H1 (cell line): ENCODE measurements around the gene RMND5A. TPM values are rescaled to one million over a fixed set of nuclear protein-coding genes. Genes with fewer than 3 reads are reported as not detected.

ENCODE experiments used
- CTCF ChIA-PET: fragments of 300-600 bp; sonication (Branson Sonifier 250); formaldehyde crosslinking; loops from one replicate; lab custom pipeline; 2021; ENCODE audit not compliant: partially characterized antibody; lab: Charles Lee
- POLR2A ChIA-PET: fragments of 300-600 bp; sonication (Branson Sonifier 250); formaldehyde crosslinking; loops from one replicate; lab custom pipeline; 2021; ENCODE audit warnings: inconsistent platforms; ENCODE audit not compliant: partially characterized antibody; lab: Charles Lee
- DNase-seq, 2 experiments: peaks; one replicate each; pipeline versions ENCODE4 v3.0.0 to v3.0.0-alpha.2; 2010 to 2022; ENCODE audit warnings: low spot score in 2 of 2, low read depth in 1 of 2, mixed read lengths in 1 of 2
- FAIRE-seq: peaks from 2 replicates; lab custom pipeline; 2011; peaks lifted over from hg19 to GRCh38; lab: Jason Lieb, UNC
- H2AFZ ChIP-seq: 2 replicates; pipeline ENCODE4 v1.8.1; 2012; ENCODE audit warnings: low read length, inconsistent platforms
- H2AK5ac ChIP-seq: 2 replicates; pipeline ENCODE4 v1.6.1; 2013; ENCODE audit warnings: low read depth, low read length
- H2BK120ac ChIP-seq: replicated peaks from 2 replicates; pipeline ENCODE3; 2013; ENCODE audit warnings: low read depth, low read length, inconsistent platforms
- H2BK12ac ChIP-seq: 2 replicates; pipeline ENCODE4 v1.6.1; 2013; ENCODE audit warnings: low read depth, low read length
- H2BK15ac ChIP-seq: 2 replicates; pipeline ENCODE4 v1.6.1; 2013; ENCODE audit warnings: low read length
- H2BK20ac ChIP-seq: 2 replicates; pipeline ENCODE4 v1.6.1; 2013; ENCODE audit warnings: low read length
- H2BK5ac ChIP-seq: 2 replicates; pipeline ENCODE4 v1.6.1; 2013; ENCODE audit warnings: low read depth, low read length
- H3K14ac ChIP-seq: 2 replicates; pipeline ENCODE4 v1.6.1; 2013; ENCODE audit warnings: inconsistent platforms; ENCODE audit not compliant: insufficient read length
- H3K18ac ChIP-seq: 2 replicates; pipeline ENCODE4 v1.6.1; 2013; ENCODE audit warnings: low read length; ENCODE audit errors: extremely low read depth
- H3K23ac ChIP-seq: 2 replicates; pipeline ENCODE4 v1.6.1; 2013; ENCODE audit warnings: inconsistent platforms; ENCODE audit not compliant: insufficient read length
- H3K23me2 ChIP-seq: 2 replicates; pipeline ENCODE4 v1.6.1; 2013; ENCODE audit warnings: low read depth, low read length
- H3K27ac ChIP-seq: 2 replicates; pipeline ENCODE4 v1.6.1; 2011; ENCODE audit warnings: low read depth, low read length, inconsistent platforms
- H3K27me3 ChIP-seq, 4 experiments: replicated peaks in 1 of 4; 1 replicate in 1 of 4; 2 replicates in 3 of 4; pipeline versions ENCODE4 v1.6.1 to v1.8.1; 2011 to 2013; ENCODE audit warnings: low read length in 3 of 4, mild to moderate bottlenecking in 3 of 4, inconsistent platforms in 2 of 4, mixed read lengths in 2 of 4, moderate library complexity in 1 of 4; ENCODE audit not compliant: control insufficient read depth in 3 of 4, insufficient read depth in 3 of 4; ENCODE audit errors: extremely low read depth in 1 of 4
- H3K36me3 ChIP-seq, 4 experiments: 2 replicates each; pipeline versions ENCODE4 v1.6.1 to v1.8.1; 2011 to 2013; ENCODE audit warnings: mild to moderate bottlenecking in 4 of 4, low read length in 3 of 4, moderate library complexity in 2 of 4, control low read depth in 1 of 4, inconsistent platforms in 1 of 4; ENCODE audit not compliant: insufficient read depth in 4 of 4, control insufficient read depth in 2 of 4
- H3K4ac ChIP-seq: replicated peaks from 2 replicates; pipeline ENCODE3; 2013; ENCODE audit warnings: low read length, low read depth, mixed read lengths, inconsistent platforms; ENCODE audit not compliant: insufficient read length
- H3K4me1 ChIP-seq, 4 experiments: replicated peaks in 1 of 4; 1 replicate in 1 of 4; 2 replicates in 3 of 4; pipeline versions ENCODE4 v1.6.1 to v1.8.1; 2011 to 2013; ENCODE audit warnings: low read length in 3 of 4, inconsistent platforms in 2 of 4, mixed read lengths in 1 of 4; ENCODE audit not compliant: insufficient read depth in 4 of 4, control insufficient read depth in 3 of 4
- H3K4me2 ChIP-seq, 2 experiments: 2 replicates each; pipeline versions ENCODE4 v1.6.1 to v1.8.1; 2011 to 2013; ENCODE audit warnings: low read depth in 2 of 2, low read length in 2 of 2, control low read depth in 1 of 2, inconsistent platforms in 1 of 2, mild to moderate bottlenecking in 1 of 2; ENCODE audit not compliant: insufficient read depth in 1 of 2
- H3K4me3 ChIP-seq, 4 experiments: fragments of 200-600, 300-600 bp in 1 of 4; sonication (generic), shearing (Covaris generic), sonication (Bioruptor Twin) in 1 of 4; 2 replicates each; pipeline versions ENCODE4 v1.5.1 to v1.8.1; 2011 to 2016; ENCODE audit warnings: low read length in 4 of 4, low read depth in 3 of 4, control low read depth in 2 of 4, inconsistent platforms in 2 of 4, mild to moderate bottlenecking in 2 of 4, mixed read lengths in 1 of 4, moderate library complexity in 1 of 4; ENCODE audit not compliant: insufficient read depth in 2 of 4; ENCODE audit errors: extremely low read depth in 1 of 4
- H3K56ac ChIP-seq: replicated peaks from 2 replicates; pipeline ENCODE3; 2013; ENCODE audit warnings: low read depth, mild to moderate bottlenecking, mixed read lengths, low read length, inconsistent platforms; ENCODE audit not compliant: insufficient read length
- H3K79me1 ChIP-seq: 2 replicates; pipeline ENCODE4 v1.6.1; 2013; ENCODE audit warnings: low read depth, low read length, control low read depth
- H3K79me2 ChIP-seq, 2 experiments: 2 replicates each; pipeline versions ENCODE4 v1.6.1 to v1.8.1; 2012 to 2013; ENCODE audit warnings: low read length in 2 of 2, mild to moderate bottlenecking in 2 of 2, inconsistent platforms in 1 of 2; ENCODE audit not compliant: insufficient read depth in 2 of 2, control insufficient read depth in 1 of 2
- H3K9ac ChIP-seq, 4 experiments: replicated peaks in 1 of 4; 1 replicate in 1 of 4; 2 replicates in 3 of 4; pipeline versions ENCODE4 v1.6.1 to v1.8.1; 2011 to 2013; ENCODE audit warnings: low read depth in 3 of 4, low read length in 3 of 4, control low read depth in 2 of 4, mild to moderate bottlenecking in 2 of 4, moderate library complexity in 2 of 4, inconsistent platforms in 1 of 4; ENCODE audit errors: extremely low read depth in 1 of 4
- H3K9me3 ChIP-seq, 2 experiments: 2 replicates each; pipeline versions ENCODE4 v1.6.1 to v1.8.1; 2012 to 2013; ENCODE audit warnings: mild to moderate bottlenecking in 2 of 2, moderate library complexity in 2 of 2, control low read depth in 1 of 2, inconsistent platforms in 1 of 2, low read depth in 1 of 2, low read length in 1 of 2, mixed read lengths in 1 of 2; ENCODE audit not compliant: insufficient read depth in 2 of 2
- H4K20me1 ChIP-seq, 2 experiments: replicated peaks in 1 of 2; 2 replicates each; pipeline versions ENCODE3 to v1.8.1; 2011 to 2013; ENCODE audit warnings: inconsistent platforms in 2 of 2, low read length in 2 of 2, mild to moderate bottlenecking in 1 of 2; ENCODE audit not compliant: insufficient read depth in 2 of 2, control insufficient read depth in 1 of 2
- H4K5ac ChIP-seq: 2 replicates; pipeline ENCODE4 v1.6.1; 2013; ENCODE audit warnings: low read length, low read depth, mixed read lengths, inconsistent platforms; ENCODE audit not compliant: insufficient read length
- H4K8ac ChIP-seq: 2 replicates; pipeline ENCODE4 v1.8.0; 2013; ENCODE audit warnings: mild to moderate bottlenecking, moderate library complexity, low read length, inconsistent platforms; ENCODE audit not compliant: insufficient read depth; ENCODE audit errors: extremely low read depth
- H4K91ac ChIP-seq: replicated peaks from 2 replicates; pipeline ENCODE3; 2013; ENCODE audit warnings: low read length, mixed read lengths, inconsistent platforms; ENCODE audit not compliant: insufficient read length
- CHD1 ChIP-seq: IDR thresholded peaks from 2 replicates; pipeline ENCODE4 v1.6.1; 2012; ENCODE audit warnings: low read depth, low read length, improper control_type of control experiment
- RNF2 ChIP-seq: fragments of 200-900, 300-1000 bp; sonication (generic); IDR thresholded peaks from 2 replicates; pipeline ENCODE4 v1.7.1; 2016; ENCODE audit warnings: borderline replicate concordance, low read depth, mild to moderate bottlenecking, antibody characterized with exemption, low read length; ENCODE audit not compliant: poor library complexity, severe bottlenecking; ENCODE audit errors: missing control alignments
- WGBS, 2 experiments: shearing (Covaris generic) in 1 of 2; methylation state at CpG; one replicate each; pipeline versions ENCODE4 v1.1.6 to v1.1.7; 2013 to 2015; ENCODE audit warnings: low lambda C conversion rate in 2 of 2, mixed read lengths in 2 of 2, inconsistent platforms in 1 of 2, low coverage in 1 of 2, missing lambda C conversion rate in 1 of 2; ENCODE audit not compliant: insufficient replicate concordance in 2 of 2, insufficient coverage in 1 of 2, insufficient read length in 1 of 2; ENCODE audit errors: extremely low coverage in 1 of 2, missing lambda C conversion rate in 1 of 2; 5-methylcytosine and 5-hydroxymethylcytosine counted together
- polyA plus RNA-seq, 7 experiments: library from polyadenylated mRNA; depleted of rRNA in 3 of 7; stranded (reverse) in 5 of 7; unstranded in 2 of 7; fragments of >200 nt in 5 of 7; fragments of 200-250 nt in 2 of 7; gene quantifications; 1 replicate in 5 of 7; 2 replicates in 1 of 7; 4 replicates in 1 of 7; pipeline versions ENCODE4 v1.2.1 to v1.2.3, GENCODE V29; 2011 to 2013; ENCODE audit warnings: missing spikeins in 2 of 7, mixed read lengths in 2 of 7
- total RNA-seq: library from RNA; stranded (reverse); fragmentation: NEBNext Ultra II Directional; extraction: Animal tissue kit (Norgen Biotek cat#: 25700); gene quantifications from 2 replicates; pipeline ENCODE4 v1.2.1, GENCODE V29; 2021

RMND5A gene
- total and polyA plus RNA-seq, 2 of the 8 experiments (the other 6 are each of a cell fraction or from before 2014, with no cell fraction given), result 21.0 to 66.2 TPM

GRCh38 chr2:86789687-86790133 lies 69.6 kb downstream of the RMND5A start:
- no peak overlapping the region for H2BK5ac ChIP-seq
- H2BK15ac ChIP-seq, result no peak overlapping the region
- peaks cover 0 to 9% (median 4%) of the 10 kb centered on the region in 4 experiments; a peak in 5 of 7 replicates for H3K4me1 ChIP-seq
- H2BK12ac ChIP-seq, result no peak overlapping the region
- H4K5ac ChIP-seq, result no peak overlapping the region
- H3K9ac ChIP-seq, result no peak overlapping the region
- H2BK120ac ChIP-seq, result no peak overlapping the region
- POLR2A ChIA-PET, result interaction anchor here (0.9 kb wide), 1 partner anchor 9 kb away, joined by 3 read pairs; no protein-coding TSS in a partner anchor
- peaks cover 0 to 8% (median 0%) of the 10 kb centered on the region in 4 experiments; a peak in 1 of 8 replicates for H3K36me3 ChIP-seq
- WGBS, 2 experiments, result 32% methylated on average over 22 of the region's 40 CpGs; no CpG with 5 or more reads in 1 of the 2 experiments
- peaks cover 14% of the 10 kb centered on the region for H3K23me2 ChIP-seq
- H2AK5ac ChIP-seq, result no peak overlapping the region
- H3K4me3 ChIP-seq, result peak overlapping the region in 2 of 4 experiments; percentile 17 to 56; a peak in 7 of 8 replicates
- H2AFZ ChIP-seq, result 0 out of 2 replicates have a peak overlapping the region, but pooled peaks have one; percentile 8
- H3K27ac ChIP-seq, result no peak overlapping the region
- no peak overlapping the region for H3K23ac ChIP-seq
- peaks cover 34 to 53% (median 49%) of the 10 kb centered on the region in 4 experiments for H3K27me3 ChIP-seq
- no peak overlapping the region for H2BK20ac ChIP-seq
- no peak overlapping the region for H3K18ac ChIP-seq
- peak overlapping the region; percentile 29; the same call in 1 of the 2 replicates for H4K8ac ChIP-seq
- no peak overlapping the region for H3K4ac ChIP-seq
- no peak overlapping the region for H3K14ac ChIP-seq
- no peak for DNase-seq
- H3K4me2 ChIP-seq, result peak overlapping the region; percentile 69 to 73
- H4K20me1 ChIP-seq, result peaks cover 0 to 10% of the 10 kb centered on the region in 2 experiments
- H3K56ac ChIP-seq, result no peak overlapping the region
- no peak for FAIRE-seq
- no peaks in the 10 kb centered on the region; a peak in 1 of 4 replicates for H3K9me3 ChIP-seq
- H3K79me2 ChIP-seq, result no peaks in the 10 kb centered on the region
- CTCF ChIA-PET, result no interaction called here
- no peaks in the 10 kb centered on the region for H3K79me1 ChIP-seq
- H4K91ac ChIP-seq, result no peak overlapping the region
- TF ChIP-seq RNF2 (peak; percentile 7), CHD1 (no peak)
